CD14-positive monocyte (primary cell): ENCODE results near the gene FARP2. TPM values are rescaled to one million over a fixed set of nuclear protein-coding genes. Genes with fewer than 3 reads are reported as not detected.

ENCODE experiments used
- DNase-seq, 3 donors: peaks; one replicate each; pipeline ENCODE4 v3.0.0-alpha.2; 2011 to 2022
- H2AFZ ChIP-seq: 2 replicates; pipeline ENCODE4 v1.6.0; 2012; ENCODE audit warnings: mild to moderate bottlenecking, low read depth, low read length, inconsistent platforms; ENCODE audit not compliant: insufficient read depth, poor library complexity, severe bottlenecking
- H3K27ac ChIP-seq, 2 donors: 1 replicate in 1 of 2; 2 replicates in 1 of 2; pipeline ENCODE4 v1.5.1; 2012 to 2013; ENCODE audit warnings: low read length in 2 of 2, control low read depth in 1 of 2, inconsistent platforms in 1 of 2, low read depth in 1 of 2, mild to moderate bottlenecking in 1 of 2
- H3K27me3 ChIP-seq, 2 donors: one replicate each; pipeline versions ENCODE4 v1.6.0 to v1.6.1; 2011 to 2013; ENCODE audit warnings: low read length in 2 of 2; ENCODE audit not compliant: control insufficient read depth in 2 of 2, insufficient read depth in 2 of 2
- H3K36me3 ChIP-seq, 2 donors: replicated peaks in 1 of 2; 1 replicate in 1 of 2; 2 replicates in 1 of 2; pipeline versions ENCODE4 v1.5.1 to v1.6.1; 2012 to 2013; ENCODE audit warnings: low read length in 2 of 2, control low read depth in 1 of 2, inconsistent platforms in 1 of 2, mild to moderate bottlenecking in 1 of 2; ENCODE audit not compliant: insufficient read depth in 2 of 2, control insufficient read depth in 1 of 2
- H3K4me1 ChIP-seq, 2 donors: 1 replicate in 1 of 2; 2 replicates in 1 of 2; pipeline versions ENCODE4 v1.5.1 to v1.6.1; 2012 to 2013; ENCODE audit warnings: low read length in 2 of 2, control low read depth in 1 of 2, inconsistent platforms in 1 of 2, mild to moderate bottlenecking in 1 of 2, moderate library complexity in 1 of 2; ENCODE audit not compliant: insufficient read depth in 2 of 2, control insufficient read depth in 1 of 2
- H3K4me2 ChIP-seq: replicated peaks from 2 replicates; pipeline ENCODE3; 2012; ENCODE audit warnings: low read length, moderate library complexity, mild to moderate bottlenecking; ENCODE audit not compliant: poor library complexity, severe bottlenecking; ENCODE audit errors: extremely low read depth
- H3K4me3 ChIP-seq, 3 experiments: fragments of 200-600 bp in 1 of 3; sonication (generic) in 1 of 3; replicated peaks in 1 of 3; 1 replicate in 2 of 3; 2 replicates in 1 of 3; pipeline ENCODE4 v1.5.1; 2011 to 2013; ENCODE audit warnings: low read length in 3 of 3, mild to moderate bottlenecking in 3 of 3, control low read depth in 2 of 3, low read depth in 2 of 3, inconsistent platforms in 1 of 3, moderate library complexity in 1 of 3
- H3K79me2 ChIP-seq: 2 replicates; pipeline ENCODE4 v1.6.0; 2012; ENCODE audit warnings: mild to moderate bottlenecking, control low read depth, inconsistent platforms, low read length, moderate library complexity; ENCODE audit not compliant: insufficient read depth
- H3K9ac ChIP-seq: 2 replicates; pipeline ENCODE4 v1.6.0; 2017; ENCODE audit warnings: low read length, mild to moderate bottlenecking; ENCODE audit not compliant: insufficient read depth, poor library complexity, severe bottlenecking
- H3K9me3 ChIP-seq, 2 donors: replicated peaks in 1 of 2; 1 replicate in 1 of 2; 2 replicates in 1 of 2; pipeline versions ENCODE4 v1.5.1 to v1.6.1; 2012 to 2013; ENCODE audit warnings: low read length in 2 of 2, control low read depth in 1 of 2; ENCODE audit not compliant: control insufficient read depth in 1 of 2, insufficient read depth in 1 of 2
- H4K20me1 ChIP-seq: 2 replicates; pipeline ENCODE4 v1.6.0; 2012; ENCODE audit warnings: mild to moderate bottlenecking, low read length, control low read depth, moderate library complexity; ENCODE audit not compliant: insufficient read depth
- H3K27ac Mint-ChIP-seq, 7 donors: one replicate each; pipeline ENCODE4 v1.8.0; 2020; ENCODE audit warnings: mild to moderate bottlenecking in 7 of 7, mixed read lengths in 7 of 7, moderate library complexity in 6 of 7, inconsistent platforms in 2 of 7
- H3K27me3 Mint-ChIP-seq, 3 donors: one replicate each; pipeline ENCODE4 v1.8.0; 2021 to 2022; ENCODE audit warnings: low read depth in 3 of 3, mild to moderate bottlenecking in 3 of 3, mixed read lengths in 3 of 3, moderate library complexity in 3 of 3, inconsistent platforms in 1 of 3
- H3K36me3 Mint-ChIP-seq, 2 donors: one replicate each; pipeline ENCODE4 v1.8.0; 2020; ENCODE audit warnings: mixed read lengths in 2 of 2, inconsistent platforms in 1 of 2, mild to moderate bottlenecking in 1 of 2
- H3K4me1 Mint-ChIP-seq: one replicate; pipeline ENCODE4 v1.8.0; 2020; ENCODE audit warnings: mild to moderate bottlenecking, mixed read lengths
- H3K4me3 Mint-ChIP-seq, 2 donors: one replicate each; pipeline ENCODE4 v1.8.0; 2020; ENCODE audit warnings: mild to moderate bottlenecking in 2 of 2, mixed read lengths in 2 of 2, moderate library complexity in 1 of 2
- H3K9me3 Mint-ChIP-seq, 7 donors: one replicate each; pipeline ENCODE4 v1.8.0; 2020 to 2022; ENCODE audit warnings: mixed read lengths in 7 of 7, mild to moderate bottlenecking in 6 of 7, moderate library complexity in 6 of 7, inconsistent platforms in 2 of 7
- WGBS: methylation state at CpG from one replicate; pipeline ENCODE4 v1.1.5; 2013; ENCODE audit warnings: missing lambda C conversion rate; ENCODE audit not compliant: insufficient coverage; 5-methylcytosine and 5-hydroxymethylcytosine counted together
- intact Hi-C, 2 donors: fragments of 100-400 bp; cut with micrococcal nuclease; formaldehyde crosslinking; loops; one replicate each; pipeline versions ENCODE4 v1.15.0 to v1.15.1; 2023
- polyA plus RNA-seq, 3 donors: library from polyadenylated mRNA; depleted of rRNA in 1 of 3; unstranded in 2 of 3; stranded (reverse) in 1 of 3; fragments of 300-500 nt in 2 of 3; fragments of >200 nt in 1 of 3; fragmentation: Illumina TruSeq in 2 of 3; gene quantifications; 1 replicate in 2 of 3; 2 replicates in 1 of 3; pipeline ENCODE4 v1.2.3, GENCODE V29; 2012 to 2021
- TF ChIP-seq, protein P1 (sequence below): fragments of 200-600 bp; IDR thresholded peaks from one replicate; pipeline ENCODE4 v1.8.0; 2022; ENCODE audit warnings: antibody characterized with exemption, mild to moderate bottlenecking

FARP2 gene
- polyA plus RNA-seq, 3 donors = 6.7 to 8.5 (median 7.3) TPM

- no peaks in the 10 kb centered on the region for H3K9me3 ChIP-seq
- H3K4me1 ChIP-seq = peaks cover 37 to 51% of the 10 kb centered on the region in 2 donors
- peaks cover 0 to 5% (median 4%) of the 10 kb centered on the region in 3 donors for H3K27me3 Mint-ChIP-seq
- H2AFZ ChIP-seq = peak within 1 kb of the TSS; percentile 66
- H3K9ac ChIP-seq = peak within 1 kb of the TSS; percentile 93
- peak within 1 kb of the TSS; percentile 88 to 96 (median 88) for H3K4me3 ChIP-seq
- peaks cover 67% of the 10 kb centered on the region for H4K20me1 ChIP-seq
- under 1% methylated on average over 65 of the region's 73 CpGs for WGBS
- intact Hi-C loops = loop anchor here (2.0 to 5.0 kb wide), 3 partner anchors 42 to 322 kb away; partner anchors contain the start of genes FARP2 (in 2 of the 2), ATG4B (in 1 of the 2), PPP1R7 (in 1 of the 2) and THAP4 (in 1 of the 2)
- peaks cover 83% of the 10 kb centered on the region for H3K79me2 ChIP-seq
- H3K27ac Mint-ChIP-seq = peak within 1 kb of the TSS; percentile 100
- H3K27me3 ChIP-seq = no peaks in the 10 kb centered on the region
- peaks cover 13 to 14% of the 10 kb centered on the region in 2 donors for H3K36me3 Mint-ChIP-seq
- H3K36me3 ChIP-seq = no peaks in the 10 kb centered on the region
- DNase-seq = peak; percentile 99 to 100 (median 100)
- peaks cover 72% of the 10 kb centered on the region for H3K4me1 Mint-ChIP-seq
- H3K27ac ChIP-seq = peak within 1 kb of the TSS; percentile 98 to 99
- H3K4me2 ChIP-seq = peak within 1 kb of the TSS; percentile 89
- H3K4me3 Mint-ChIP-seq = peak within 1 kb of the TSS; percentile 96 to 99
- no peaks in the 10 kb centered on the region for H3K9me3 Mint-ChIP-seq
- TF ChIP-seq, protein P1, sequence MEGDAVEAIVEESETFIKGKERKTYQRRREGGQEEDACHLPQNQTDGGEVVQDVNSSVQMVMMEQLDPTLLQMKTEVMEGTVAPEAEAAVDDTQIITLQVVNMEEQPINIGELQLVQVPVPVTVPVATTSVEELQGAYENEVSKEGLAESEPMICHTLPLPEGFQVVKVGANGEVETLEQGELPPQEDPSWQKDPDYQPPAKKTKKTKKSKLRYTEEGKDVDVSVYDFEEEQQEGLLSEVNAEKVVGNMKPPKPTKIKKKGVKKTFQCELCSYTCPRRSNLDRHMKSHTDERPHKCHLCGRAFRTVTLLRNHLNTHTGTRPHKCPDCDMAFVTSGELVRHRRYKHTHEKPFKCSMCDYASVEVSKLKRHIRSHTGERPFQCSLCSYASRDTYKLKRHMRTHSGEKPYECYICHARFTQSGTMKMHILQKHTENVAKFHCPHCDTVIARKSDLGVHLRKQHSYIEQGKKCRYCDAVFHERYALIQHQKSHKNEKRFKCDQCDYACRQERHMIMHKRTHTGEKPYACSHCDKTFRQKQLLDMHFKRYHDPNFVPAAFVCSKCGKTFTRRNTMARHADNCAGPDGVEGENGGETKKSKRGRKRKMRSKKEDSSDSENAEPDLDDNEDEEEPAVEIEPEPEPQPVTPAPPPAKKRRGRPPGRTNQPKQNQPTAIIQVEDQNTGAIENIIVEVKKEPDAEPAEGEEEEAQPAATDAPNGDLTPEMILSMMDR = no peak
These were observed 40.8 kb upstream of the FARP2 start, which contains the start of gene HDLBP for GRCh38 chr2:241315093-241315878. TSS of gene HDLBP (minus strand) at chr2:241315672. CDS start at chr2:241266869, 48,803 bp downstream.

GRCh38 chr2:241315879-241316631 lies 40.0 kb upstream of the FARP2 start, which contains the start of gene SEPTIN2:
TSS of gene SEPTIN2 (plus strand) at chr2:241315925. CDS start at chr2:241324233, 8,308 bp downstream.
- peak in 2 of 3 donors; percentile 59 to 78 for DNase-seq
- H3K27ac ChIP-seq = peak within 1 kb of the TSS; percentile 98 to 99
- peak within 1 kb of the TSS; percentile 89 for H3K4me2 ChIP-seq
- peaks cover 37 to 58% of the 10 kb centered on the region in 2 donors for H3K4me1 ChIP-seq
- peaks cover 83% of the 10 kb centered on the region for H3K79me2 ChIP-seq
- H3K27ac Mint-ChIP-seq = peak within 1 kb of the TSS; percentile 100
- H3K9ac ChIP-seq = peak within 1 kb of the TSS; percentile 93
- intact Hi-C loops = loop anchor here (2.0 to 5.0 kb wide), 3 partner anchors 41 to 321 kb away; partner anchors contain the start of genes FARP2 (in 2 of the 2), ATG4B (in 1 of the 2), PPP1R7 (in 1 of the 2) and THAP4 (in 1 of the 2)
- H3K9me3 Mint-ChIP-seq = no peaks in the 10 kb centered on the region
- H3K27me3 ChIP-seq = no peaks in the 10 kb centered on the region
- TF ChIP-seq, protein P1 = no peak
- no peaks in the 10 kb centered on the region for H3K36me3 ChIP-seq
- H2AFZ ChIP-seq = peak within 1 kb of the TSS; percentile 66
- H3K27me3 Mint-ChIP-seq = peaks cover 0 to 5% (median 4%) of the 10 kb centered on the region in 3 donors
- no peaks in the 10 kb centered on the region for H3K9me3 ChIP-seq
- under 1% methylated on average over 64 of the region's 75 CpGs for WGBS
- peak within 1 kb of the TSS; percentile 88 to 96 (median 88) for H3K4me3 ChIP-seq
- H3K4me3 Mint-ChIP-seq = peak within 1 kb of the TSS; percentile 96 to 99
- H3K4me1 Mint-ChIP-seq = peaks cover 69% of the 10 kb centered on the region
- peaks cover 67% of the 10 kb centered on the region for H4K20me1 ChIP-seq
- H3K36me3 Mint-ChIP-seq = peaks cover 13 to 17% of the 10 kb centered on the region in 2 donors
